CD14-positive monocyte (primary cell): ENCODE results near the gene ATRX. TPM values are rescaled to one million over a fixed set of nuclear protein-coding genes. Genes with fewer than 3 reads are reported as not detected.

ENCODE experiments used
- DNase-seq, 3 donors: peaks; one replicate each; pipeline ENCODE4 v3.0.0-alpha.2; 2011 to 2022
- H2AFZ ChIP-seq: 2 replicates; pipeline ENCODE4 v1.6.0; 2012; ENCODE audit warnings: mild to moderate bottlenecking, low read depth, low read length, inconsistent platforms; ENCODE audit not compliant: insufficient read depth, poor library complexity, severe bottlenecking
- H3K27ac ChIP-seq, 2 donors: 1 replicate in 1 of 2; 2 replicates in 1 of 2; pipeline ENCODE4 v1.5.1; 2012 to 2013; ENCODE audit warnings: low read length in 2 of 2, control low read depth in 1 of 2, inconsistent platforms in 1 of 2, low read depth in 1 of 2, mild to moderate bottlenecking in 1 of 2
- H3K27me3 ChIP-seq, 2 donors: one replicate each; pipeline versions ENCODE4 v1.6.0 to v1.6.1; 2011 to 2013; ENCODE audit warnings: low read length in 2 of 2; ENCODE audit not compliant: control insufficient read depth in 2 of 2, insufficient read depth in 2 of 2
- H3K36me3 ChIP-seq, 2 donors: replicated peaks in 1 of 2; 1 replicate in 1 of 2; 2 replicates in 1 of 2; pipeline versions ENCODE4 v1.5.1 to v1.6.1; 2012 to 2013; ENCODE audit warnings: low read length in 2 of 2, control low read depth in 1 of 2, inconsistent platforms in 1 of 2, mild to moderate bottlenecking in 1 of 2; ENCODE audit not compliant: insufficient read depth in 2 of 2, control insufficient read depth in 1 of 2
- H3K4me1 ChIP-seq, 2 donors: 1 replicate in 1 of 2; 2 replicates in 1 of 2; pipeline versions ENCODE4 v1.5.1 to v1.6.1; 2012 to 2013; ENCODE audit warnings: low read length in 2 of 2, control low read depth in 1 of 2, inconsistent platforms in 1 of 2, mild to moderate bottlenecking in 1 of 2, moderate library complexity in 1 of 2; ENCODE audit not compliant: insufficient read depth in 2 of 2, control insufficient read depth in 1 of 2
- H3K4me2 ChIP-seq: replicated peaks from 2 replicates; pipeline ENCODE3; 2012; ENCODE audit warnings: low read length, moderate library complexity, mild to moderate bottlenecking; ENCODE audit not compliant: poor library complexity, severe bottlenecking; ENCODE audit errors: extremely low read depth
- H3K4me3 ChIP-seq, 3 experiments: fragments of 200-600 bp in 1 of 3; sonication (generic) in 1 of 3; replicated peaks in 1 of 3; 1 replicate in 2 of 3; 2 replicates in 1 of 3; pipeline ENCODE4 v1.5.1; 2011 to 2013; ENCODE audit warnings: low read length in 3 of 3, mild to moderate bottlenecking in 3 of 3, control low read depth in 2 of 3, low read depth in 2 of 3, inconsistent platforms in 1 of 3, moderate library complexity in 1 of 3
- H3K79me2 ChIP-seq: 2 replicates; pipeline ENCODE4 v1.6.0; 2012; ENCODE audit warnings: mild to moderate bottlenecking, control low read depth, inconsistent platforms, low read length, moderate library complexity; ENCODE audit not compliant: insufficient read depth
- H3K9ac ChIP-seq: 2 replicates; pipeline ENCODE4 v1.6.0; 2017; ENCODE audit warnings: low read length, mild to moderate bottlenecking; ENCODE audit not compliant: insufficient read depth, poor library complexity, severe bottlenecking
- H3K9me3 ChIP-seq, 2 donors: replicated peaks in 1 of 2; 1 replicate in 1 of 2; 2 replicates in 1 of 2; pipeline versions ENCODE4 v1.5.1 to v1.6.1; 2012 to 2013; ENCODE audit warnings: low read length in 2 of 2, control low read depth in 1 of 2; ENCODE audit not compliant: control insufficient read depth in 1 of 2, insufficient read depth in 1 of 2
- H4K20me1 ChIP-seq: 2 replicates; pipeline ENCODE4 v1.6.0; 2012; ENCODE audit warnings: mild to moderate bottlenecking, low read length, control low read depth, moderate library complexity; ENCODE audit not compliant: insufficient read depth
- H3K27ac Mint-ChIP-seq, 7 donors: one replicate each; pipeline ENCODE4 v1.8.0; 2020; ENCODE audit warnings: mild to moderate bottlenecking in 7 of 7, mixed read lengths in 7 of 7, moderate library complexity in 6 of 7, inconsistent platforms in 2 of 7
- H3K27me3 Mint-ChIP-seq, 3 donors: one replicate each; pipeline ENCODE4 v1.8.0; 2021 to 2022; ENCODE audit warnings: low read depth in 3 of 3, mild to moderate bottlenecking in 3 of 3, mixed read lengths in 3 of 3, moderate library complexity in 3 of 3, inconsistent platforms in 1 of 3
- H3K36me3 Mint-ChIP-seq, 2 donors: one replicate each; pipeline ENCODE4 v1.8.0; 2020; ENCODE audit warnings: mixed read lengths in 2 of 2, inconsistent platforms in 1 of 2, mild to moderate bottlenecking in 1 of 2
- H3K4me1 Mint-ChIP-seq: one replicate; pipeline ENCODE4 v1.8.0; 2020; ENCODE audit warnings: mild to moderate bottlenecking, mixed read lengths
- H3K4me3 Mint-ChIP-seq, 2 donors: one replicate each; pipeline ENCODE4 v1.8.0; 2020; ENCODE audit warnings: mild to moderate bottlenecking in 2 of 2, mixed read lengths in 2 of 2, moderate library complexity in 1 of 2
- H3K9me3 Mint-ChIP-seq, 7 donors: one replicate each; pipeline ENCODE4 v1.8.0; 2020 to 2022; ENCODE audit warnings: mixed read lengths in 7 of 7, mild to moderate bottlenecking in 6 of 7, moderate library complexity in 6 of 7, inconsistent platforms in 2 of 7
- CTCF ChIP-seq: fragments of 200-600 bp; IDR thresholded peaks from one replicate; pipeline ENCODE4 v1.8.0; 2022; ENCODE audit warnings: antibody characterized with exemption, mild to moderate bottlenecking
- WGBS: methylation state at CpG from one replicate; pipeline ENCODE4 v1.1.5; 2013; ENCODE audit warnings: missing lambda C conversion rate; ENCODE audit not compliant: insufficient coverage; 5-methylcytosine and 5-hydroxymethylcytosine counted together
- intact Hi-C, 2 donors: fragments of 100-400 bp; cut with micrococcal nuclease; formaldehyde crosslinking; loops; one replicate each; pipeline versions ENCODE4 v1.15.0 to v1.15.1; 2023
- polyA plus RNA-seq, 3 donors: library from polyadenylated mRNA; depleted of rRNA in 1 of 3; unstranded in 2 of 3; stranded (reverse) in 1 of 3; fragments of 300-500 nt in 2 of 3; fragments of >200 nt in 1 of 3; fragmentation: Illumina TruSeq in 2 of 3; gene quantifications; 1 replicate in 2 of 3; 2 replicates in 1 of 3; pipeline ENCODE4 v1.2.3, GENCODE V29; 2012 to 2021

Gene ATRX
- polyA plus RNA-seq, 3 donors = 8.6 to 18.3 (median 17.3) TPM

GRCh38 chrX:77617206-77617605, 168.8 kb downstream of the ATRX start:
- no peaks in the 10 kb centered on the region for H3K9me3 ChIP-seq
- TF ChIP-seq CTCF = no peak
- Mint-ChIP-seq H3K4me3 (no peak overlapping the region), H3K4me1 (no peaks in the 10 kb centered on the region), H3K27ac (no peak overlapping the region), H3K9me3 (no peaks in the 10 kb centered on the region), H3K36me3 (peaks cover 15 to 24% of the 10 kb centered on the region in 2 donors), H3K27me3 (no peaks in the 10 kb centered on the region)
- H3K4me1 ChIP-seq = no peaks in the 10 kb centered on the region
- no peak overlapping the region for H3K4me3 ChIP-seq
- no peak overlapping the region for H3K27ac ChIP-seq
- DNase-seq = no peak
- intact Hi-C loops = no loop called here
- no peaks in the 10 kb centered on the region for H4K20me1 ChIP-seq
- WGBS = no CpG with 5 or more reads among the region's 1 CpG
- no peak overlapping the region for H2AFZ ChIP-seq
- H3K27me3 ChIP-seq = no peaks in the 10 kb centered on the region
- no peak overlapping the region for H3K4me2 ChIP-seq
- H3K79me2 ChIP-seq = no peaks in the 10 kb centered on the region
- H3K36me3 ChIP-seq = peaks cover 5 to 41% of the 10 kb centered on the region in 2 donors
- H3K9ac ChIP-seq = no peak overlapping the region

DNA sequence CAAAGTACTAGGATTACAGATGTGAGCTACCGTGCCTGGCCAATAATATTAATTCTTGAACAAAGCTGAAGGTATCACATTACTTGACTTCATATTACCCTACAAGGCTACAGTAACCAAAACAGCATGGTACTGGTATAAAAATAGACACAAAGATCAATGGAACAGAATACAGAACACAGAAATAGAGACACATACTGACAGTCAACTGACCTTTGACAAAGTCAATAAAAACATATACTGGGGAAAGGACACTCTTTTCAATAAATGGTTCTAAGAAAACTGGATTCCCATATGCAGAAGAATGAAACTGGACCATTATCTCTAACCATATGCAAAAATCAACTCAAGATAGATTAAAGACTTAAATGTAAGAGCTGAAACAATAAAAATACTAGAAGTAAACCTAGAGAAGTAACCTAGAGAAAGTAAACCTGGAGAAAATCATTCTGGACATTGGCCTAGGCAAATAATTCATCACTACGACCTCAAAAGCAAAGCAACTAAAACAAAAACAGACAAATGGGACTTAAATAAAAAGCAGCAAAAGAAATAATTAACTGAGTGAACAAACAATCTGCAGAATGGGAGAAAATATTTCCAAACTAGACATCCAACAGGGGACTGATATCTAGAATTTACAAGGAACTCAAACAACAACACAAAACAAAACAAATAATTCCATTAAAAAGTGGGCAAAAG, 182.2 kb downstream of the ATRX start:
- Histone ChIP-seq H3K4me2 (no peak overlapping the region), H3K4me3 (no peak overlapping the region), H3K36me3 (peaks cover 2 to 8% of the 10 kb centered on the region in 2 donors), H3K27me3 (no peaks in the 10 kb centered on the region), H2AFZ (no peak overlapping the region), H3K27ac (no peak overlapping the region), H4K20me1 (no peaks in the 10 kb centered on the region), H3K9ac (no peak overlapping the region), H3K79me2 (no peaks in the 10 kb centered on the region), H3K9me3 (no peaks in the 10 kb centered on the region), H3K4me1 (no peaks in the 10 kb centered on the region)
- H3K9me3 Mint-ChIP-seq = peaks cover 0 to 4% (median 0%) of the 10 kb centered on the region in 7 donors
- intact Hi-C loops = no loop called here
- WGBS = no CpG with 5 or more reads among the region's 2 CpGs
- DNase-seq = no peak
- H3K27me3 Mint-ChIP-seq = no peaks in the 10 kb centered on the region
- TF ChIP-seq CTCF = no peak
- H3K36me3 Mint-ChIP-seq = peaks cover 16 to 28% of the 10 kb centered on the region in 2 donors
- H3K4me3 Mint-ChIP-seq = no peak overlapping the region
- no peaks in the 10 kb centered on the region for H3K4me1 Mint-ChIP-seq
- H3K27ac Mint-ChIP-seq = peak overlapping the region in 1 of 7 donors; percentile 6
